Chondrocyte (in vitro differentiated cells): Measurements from ENCODE around the gene CD14. TPM values are rescaled to one million over a fixed set of nuclear protein-coding genes. Genes with fewer than 3 reads are reported as not detected.
A peak's percentile ranks its signal among the peaks of the same experiment; 100 is the strongest.

Source experiments
- DNase-seq: peaks from one replicate; pipeline ENCODE4 v3.0.0; 2021; ENCODE audit warnings: mixed read lengths, low spot score
- H3K27ac Mint-ChIP-seq: one replicate; pipeline ENCODE4 v1.8.0; 2021; ENCODE audit warnings: mild to moderate bottlenecking, moderate library complexity, mixed read lengths; ENCODE audit not compliant: unreplicated experiment
- H3K27me3 Mint-ChIP-seq: 2 replicates; pipeline ENCODE4 v1.8.0; 2021; ENCODE audit warnings: low read depth, mixed read lengths
- H3K36me3 Mint-ChIP-seq: 2 replicates; pipeline ENCODE4 v1.8.0; 2021; ENCODE audit warnings: low read depth, mixed read lengths
- H3K4me1 Mint-ChIP-seq: 2 replicates; pipeline ENCODE4 v1.8.0; 2021; ENCODE audit warnings: low read depth, mild to moderate bottlenecking, mixed read lengths
- H3K4me3 Mint-ChIP-seq: one replicate; pipeline ENCODE4 v1.8.0; 2021; ENCODE audit warnings: mild to moderate bottlenecking, moderate library complexity, mixed read lengths; ENCODE audit not compliant: unreplicated experiment
- H3K9me3 Mint-ChIP-seq: 2 replicates; pipeline ENCODE4 v1.8.0; 2021; ENCODE audit warnings: low read depth, mixed read lengths
- long read RNA-seq: library from polyadenylated mRNA; stranded (forward); transcript quantifications from one replicate; pipeline ENCODE4 v2.0.0, GENCODE V29; 2021
- total RNA-seq: library from RNA; stranded (reverse); gene quantifications from 3 replicates; pipeline ENCODE4 v1.2.1, GENCODE V29; 2021
- TF ChIP-seq, protein P1 (sequence below): fragments of 200-600 bp; sonication (generic); IDR thresholded peaks from 2 replicates; pipeline ENCODE4 v1.5.0; 2021; ENCODE audit warnings: antibody characterized with exemption, mild to moderate bottlenecking, moderate library complexity

CD14 gene
- total RNA-seq: not detected in 3 replicates
- long read RNA-seq, partial matches to known transcripts: 0 of 1 reads
- long read RNA-seq, other reads (novel, unspliced or antisense): 1 of 1 reads

- TF ChIP-seq, protein P1, sequence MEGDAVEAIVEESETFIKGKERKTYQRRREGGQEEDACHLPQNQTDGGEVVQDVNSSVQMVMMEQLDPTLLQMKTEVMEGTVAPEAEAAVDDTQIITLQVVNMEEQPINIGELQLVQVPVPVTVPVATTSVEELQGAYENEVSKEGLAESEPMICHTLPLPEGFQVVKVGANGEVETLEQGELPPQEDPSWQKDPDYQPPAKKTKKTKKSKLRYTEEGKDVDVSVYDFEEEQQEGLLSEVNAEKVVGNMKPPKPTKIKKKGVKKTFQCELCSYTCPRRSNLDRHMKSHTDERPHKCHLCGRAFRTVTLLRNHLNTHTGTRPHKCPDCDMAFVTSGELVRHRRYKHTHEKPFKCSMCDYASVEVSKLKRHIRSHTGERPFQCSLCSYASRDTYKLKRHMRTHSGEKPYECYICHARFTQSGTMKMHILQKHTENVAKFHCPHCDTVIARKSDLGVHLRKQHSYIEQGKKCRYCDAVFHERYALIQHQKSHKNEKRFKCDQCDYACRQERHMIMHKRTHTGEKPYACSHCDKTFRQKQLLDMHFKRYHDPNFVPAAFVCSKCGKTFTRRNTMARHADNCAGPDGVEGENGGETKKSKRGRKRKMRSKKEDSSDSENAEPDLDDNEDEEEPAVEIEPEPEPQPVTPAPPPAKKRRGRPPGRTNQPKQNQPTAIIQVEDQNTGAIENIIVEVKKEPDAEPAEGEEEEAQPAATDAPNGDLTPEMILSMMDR: no peak
- peaks cover 3% of the 10 kb centered on the region for H3K4me1 Mint-ChIP-seq
- no peaks in the 10 kb centered on the region for H3K27me3 Mint-ChIP-seq
- H3K9me3 Mint-ChIP-seq: peaks cover 2% of the 10 kb centered on the region
- no peaks in the 10 kb centered on the region for H3K36me3 Mint-ChIP-seq
- H3K4me3 Mint-ChIP-seq: no peak within 1 kb of the TSS
- H3K27ac Mint-ChIP-seq: no peak within 1 kb of the TSS
- no peak for DNase-seq
Measured at GRCh38 chr5:140633021-140633471, at the start of gene CD14. CD14 (minus strand) TSS chr5:140633175; CDS start chr5:140633071, 104 bp downstream.

DNA sequence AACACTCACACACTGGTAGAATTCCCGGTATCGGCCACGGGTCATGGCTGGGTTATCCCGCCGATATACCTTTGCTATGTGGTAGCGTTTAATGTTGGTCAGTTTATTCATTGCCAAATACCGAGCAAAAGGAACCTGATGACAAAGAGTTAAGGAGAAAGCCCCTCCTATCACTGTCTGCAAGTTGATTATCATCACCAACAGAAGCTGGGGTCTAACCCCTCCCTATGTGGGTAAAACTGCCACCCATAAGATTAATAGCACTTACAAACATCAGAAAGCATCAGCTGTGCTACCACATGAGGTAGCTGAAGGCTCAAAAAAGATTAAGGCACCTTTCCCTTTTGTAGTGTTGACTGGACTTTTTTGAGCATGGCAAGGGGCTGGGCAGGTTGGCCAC is 46.0 kb upstream of the CD14 start:
- DNase-seq: no peak
- Mint-ChIP-seq H3K9me3 (no peaks in the 10 kb centered on the region), H3K4me1 (no peaks in the 10 kb centered on the region), H3K36me3 (peaks cover 21% of the 10 kb centered on the region), H3K4me3 (no peak overlapping the region), H3K27me3 (no peaks in the 10 kb centered on the region), H3K27ac (no peak overlapping the region)
- TF ChIP-seq, protein P1: no peak

DNA sequence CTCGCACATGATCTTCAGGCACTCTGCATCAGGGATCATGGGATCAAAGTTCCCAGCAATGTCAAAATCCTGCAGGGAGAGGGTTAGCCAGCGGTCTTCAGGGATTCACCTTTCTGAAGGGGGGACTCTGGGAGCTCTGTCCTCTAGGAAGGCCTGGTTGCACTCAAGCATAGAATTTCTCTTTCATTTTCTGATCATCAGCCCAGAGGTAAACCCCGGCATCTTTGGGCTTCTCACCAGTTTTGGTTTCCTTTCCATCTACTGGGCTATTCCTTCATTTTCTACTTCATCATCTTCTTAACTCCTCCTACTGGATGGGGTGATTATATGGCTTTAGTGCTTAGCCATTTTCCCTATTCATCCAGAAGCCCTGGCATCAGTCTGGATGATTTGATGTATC is 45.0 kb upstream of the CD14 start:
- Mint-ChIP-seq H3K4me1 (no peaks in the 10 kb centered on the region), H3K27ac (no peak overlapping the region), H3K4me3 (no peak overlapping the region), H3K36me3 (peaks cover 20% of the 10 kb centered on the region), H3K27me3 (no peaks in the 10 kb centered on the region), H3K9me3 (no peaks in the 10 kb centered on the region)
- DNase-seq: no peak
- TF ChIP-seq, protein P1: no peak

GRCh38 chr5:140674629-140675028 is 41.7 kb upstream of the CD14 start:
- H3K27ac Mint-ChIP-seq: peak overlapping the region; percentile 53
- TF ChIP-seq, protein P1: no peak
- no peaks in the 10 kb centered on the region for H3K27me3 Mint-ChIP-seq
- H3K36me3 Mint-ChIP-seq: peaks cover 19% of the 10 kb centered on the region
- H3K4me3 Mint-ChIP-seq: no peak overlapping the region
- DNase-seq: no peak
- no peaks in the 10 kb centered on the region for H3K4me1 Mint-ChIP-seq
- no peaks in the 10 kb centered on the region for H3K9me3 Mint-ChIP-seq

DNA sequence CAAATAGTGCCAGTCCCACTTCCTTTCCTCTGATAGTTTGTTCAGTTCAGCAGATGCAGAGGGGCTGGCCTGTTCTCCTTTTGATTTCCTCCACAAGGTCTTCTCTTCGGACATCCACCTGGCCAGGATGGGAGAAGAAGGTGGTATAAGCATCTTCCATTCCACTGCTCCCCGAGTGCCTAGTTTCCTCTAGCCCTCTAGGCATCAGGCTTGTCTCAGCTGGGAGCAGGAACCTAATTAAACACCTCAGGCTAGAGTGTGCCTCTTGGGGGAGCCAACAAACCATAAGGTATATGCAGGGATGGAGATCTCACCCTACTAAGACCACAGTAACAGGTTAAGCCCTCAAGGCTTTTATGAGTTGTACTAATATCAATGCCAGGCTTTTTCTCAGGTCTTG is 41.2 kb upstream of the CD14 start:
- Mint-ChIP-seq H3K4me3 (no peak overlapping the region), H3K9me3 (no peaks in the 10 kb centered on the region), H3K27me3 (no peaks in the 10 kb centered on the region), H3K4me1 (no peaks in the 10 kb centered on the region), H3K36me3 (peaks cover 23% of the 10 kb centered on the region), H3K27ac (no peak overlapping the region)
- DNase-seq: no peak
- TF ChIP-seq, protein P1: no peak
